T-cell (primary cell): ENCODE results near the gene TTC7B. TPM values are rescaled to one million over a fixed set of nuclear protein-coding genes. Genes with fewer than 3 reads are reported as not detected.

Source experiments
- ATAC-seq, 4 experiments: fragments of 200-7000 bp in 3 of 4; fragments of 150-1000 bp in 1 of 4; cut with Tn5 transposase; replicated peaks in 1 of 4; 1 replicate in 3 of 4; 2 replicates in 1 of 4; pipeline ENCODE4 v1.10.0; 2021; ENCODE audit warnings: moderate library complexity in 3 of 4, mild to moderate bottlenecking in 2 of 4, moderate number of reproducible peaks in 1 of 4
- CTCF ChIA-PET, 2 donors: fragments of 300-600 bp; sonication (Branson Sonifier 250); formaldehyde crosslinking; loops; one replicate each; lab custom pipeline; 2022; ENCODE audit warnings: antibody characterized with exemption in 2 of 2; lab: Charles Lee
- POLR2A ChIA-PET, 2 donors: fragments of 300-600 bp; sonication (Branson Sonifier 250); formaldehyde crosslinking; loops; one replicate each; lab custom pipeline; 2022; ENCODE audit warnings: antibody characterized with exemption in 2 of 2; lab: Charles Lee
- DNase-seq, 35 experiments: peaks; one replicate each; pipeline versions ENCODE4 v3.0.0 to v3.0.0-alpha.2; 2013 to 2023
- H3K27ac ChIP-seq: one replicate; pipeline ENCODE4 v1.5.1; 2013; ENCODE audit warnings: low read length
- H3K27me3 ChIP-seq, 2 experiments: replicated peaks in 1 of 2; 1 replicate in 1 of 2; 2 replicates in 1 of 2; pipeline versions ENCODE4 v1.6.1 to v1.7.0; 2013; ENCODE audit warnings: low read length in 1 of 2, mixed read lengths in 1 of 2; ENCODE audit not compliant: control insufficient read depth in 2 of 2, insufficient read depth in 2 of 2; ENCODE audit errors: extremely low read depth in 1 of 2
- H3K36me3 ChIP-seq, 2 donors: 1 replicate in 1 of 2; 2 replicates in 1 of 2; pipeline versions ENCODE4 v1.6.1 to v1.7.0; 2013; ENCODE audit warnings: low read length in 1 of 2; ENCODE audit not compliant: control insufficient read depth in 2 of 2, insufficient read depth in 1 of 2; ENCODE audit errors: extremely low read depth in 1 of 2
- H3K4me1 ChIP-seq, 2 experiments: 1 replicate in 1 of 2; 2 replicates in 1 of 2; pipeline versions ENCODE4 v1.6.1 to v1.7.0; 2013; ENCODE audit warnings: low read length in 2 of 2, mixed read lengths in 1 of 2; ENCODE audit not compliant: insufficient read depth in 2 of 2, control insufficient read depth in 1 of 2; ENCODE audit errors: extremely low read depth in 1 of 2
- H3K4me3 ChIP-seq, 2 donors: 1 replicate in 1 of 2; 2 replicates in 1 of 2; pipeline versions ENCODE4 v1.5.1 to v1.7.0; 2013; ENCODE audit warnings: mild to moderate bottlenecking in 2 of 2, low read length in 1 of 2, moderate library complexity in 1 of 2; ENCODE audit not compliant: control insufficient read depth in 1 of 2; ENCODE audit errors: extremely low read depth in 1 of 2
- H3K9me3 ChIP-seq: 2 replicates; pipeline ENCODE4 v1.7.0; 2013
- H3K27ac Mint-ChIP-seq, 2 donors: one replicate each; pipeline ENCODE4 v1.8.0; 2020 to 2021; ENCODE audit warnings: mild to moderate bottlenecking in 2 of 2, mixed read lengths in 2 of 2
- H3K27me3 Mint-ChIP-seq, 2 donors: one replicate each; pipeline ENCODE4 v1.8.0; 2021 to 2022; ENCODE audit warnings: mixed read lengths in 2 of 2
- H3K36me3 Mint-ChIP-seq: one replicate; pipeline ENCODE4 v1.8.0; 2021; ENCODE audit warnings: mixed read lengths
- H3K4me1 Mint-ChIP-seq, 3 donors: one replicate each; pipeline ENCODE4 v1.8.0; 2020 to 2022; ENCODE audit warnings: mixed read lengths in 3 of 3, mild to moderate bottlenecking in 1 of 3
- H3K4me3 Mint-ChIP-seq, 3 donors: one replicate each; pipeline ENCODE4 v1.8.0; 2020 to 2022; ENCODE audit warnings: mild to moderate bottlenecking in 3 of 3, mixed read lengths in 3 of 3, moderate library complexity in 3 of 3
- H3K9me3 Mint-ChIP-seq, 3 donors: one replicate each; pipeline ENCODE4 v1.8.0; 2020 to 2022; ENCODE audit warnings: mixed read lengths in 3 of 3
- WGBS: methylation state at CpG from one replicate; pipeline ENCODE4 v1.1.5; 2013; ENCODE audit warnings: missing lambda C conversion rate; ENCODE audit not compliant: insufficient coverage; 5-methylcytosine and 5-hydroxymethylcytosine counted together
- total RNA-seq, 35 experiments: library from RNA in 6 of 35; stranded (reverse) in 6 of 35; fragments of 120-200 nt in 1 of 35; gene quantifications; one replicate each; pipeline versions ENCODE4 v1.2.1 to v1.2.4 and lab custom pipeline; 2013 to 2026

The TTC7B gene
- total RNA-seq, 5 donors from 2014 or later (not counting 1 experiment from before 2014, with no cell fraction given): 1.5 to 2.6 (median 1.7) TPM

- WGBS: 72% methylated on average over 13 of the region's 16 CpGs
- H3K27ac ChIP-seq: no peak overlapping the region
- CTCF ChIA-PET: interaction anchor here in 1 of 2 donors (0.7 kb wide), 1 partner anchor 12 kb away, joined by 4 read pairs; no protein-coding TSS in a partner anchor
These were observed 294.9 kb downstream of the TTC7B start for GRCh38 chr14:90521084-90521929.

GRCh38 chr14:90520326-90520725 is 295.9 kb downstream of the TTC7B start:
- H3K27me3 ChIP-seq: peaks cover 0 to 44% of the 10 kb centered on the region in 2 experiments
- Mint-ChIP-seq H3K27ac (no peak overlapping the region), H3K4me3 (no peak overlapping the region), H3K4me1 (no peaks in the 10 kb centered on the region), H3K27me3 (peaks cover 3 to 5% of the 10 kb centered on the region in 2 donors), H3K9me3 (no peaks in the 10 kb centered on the region), H3K36me3 (no peaks in the 10 kb centered on the region)
- H3K36me3 ChIP-seq: no peaks in the 10 kb centered on the region
- H3K9me3 ChIP-seq: no peaks in the 10 kb centered on the region
- no peak overlapping the region for H3K4me3 ChIP-seq
- ChIA-PET POLR2A (no interaction called here), CTCF (no interaction called here)
- no peak overlapping the region for H3K27ac ChIP-seq
- DNase-seq: no peak
- 88% methylated on average over 2 of the region's 5 CpGs for WGBS
- peaks cover 0 to 3% of the 10 kb centered on the region in 2 experiments for H3K4me1 ChIP-seq
- ATAC-seq: no peak

More at GRCh38 chr14:90521084-90521929, 294.9 kb downstream of the TTC7B start:
- POLR2A ChIA-PET: no interaction called here
- Mint-ChIP-seq H3K27me3 (peaks cover 3 to 5% of the 10 kb centered on the region in 2 donors), H3K9me3 (peaks cover 0 to 5% (median 0%) of the 10 kb centered on the region in 3 donors), H3K4me1 (no peaks in the 10 kb centered on the region), H3K27ac (no peak overlapping the region), H3K36me3 (no peaks in the 10 kb centered on the region), H3K4me3 (no peak overlapping the region)
- ATAC-seq (no peak), DNase-seq (no peak)
- H3K4me3 ChIP-seq: no peak overlapping the region
- peaks cover 0 to 44% of the 10 kb centered on the region in 2 experiments for H3K27me3 ChIP-seq
- peaks cover 0 to 3% of the 10 kb centered on the region in 2 experiments for H3K4me1 ChIP-seq
- H3K9me3 ChIP-seq: no peaks in the 10 kb centered on the region
- H3K36me3 ChIP-seq: no peaks in the 10 kb centered on the region

- WGBS: 81% methylated on average over 6 of the region's 10 CpGs
- Histone ChIP-seq H3K4me3 (no peak overlapping the region), H3K27ac (no peak overlapping the region), H3K27me3 (peaks cover 0 to 41% of the 10 kb centered on the region in 2 experiments), H3K36me3 (no peaks in the 10 kb centered on the region), H3K9me3 (no peaks in the 10 kb centered on the region), H3K4me1 (peaks cover 0 to 3% of the 10 kb centered on the region in 2 experiments)
- Mint-ChIP-seq H3K36me3 (no peaks in the 10 kb centered on the region), H3K4me3 (no peak overlapping the region), H3K9me3 (no peaks in the 10 kb centered on the region), H3K27ac (no peak overlapping the region), H3K4me1 (no peaks in the 10 kb centered on the region), H3K27me3 (peaks cover 0 to 5% of the 10 kb centered on the region in 2 donors)
- DNase-seq: no peak
- ChIA-PET POLR2A (no interaction called here), CTCF (no interaction called here)
- ATAC-seq: no peak
These were observed 296.8 kb downstream of the TTC7B start for GRCh38 chr14:90519262-90519920.

GRCh38 chr14:90518941-90519256 is 297.3 kb downstream of the TTC7B start:
- POLR2A ChIA-PET: interaction anchor here in 1 of 2 donors (0.6 kb wide), 1 partner anchor 109 kb away, joined by 3 read pairs; no protein-coding TSS in a partner anchor
- Histone ChIP-seq H3K36me3 (no peaks in the 10 kb centered on the region), H3K4me1 (peaks cover 0 to 3% of the 10 kb centered on the region in 2 experiments), H3K27me3 (peaks cover 0 to 36% of the 10 kb centered on the region in 2 experiments), H3K27ac (no peak overlapping the region), H3K4me3 (no peak overlapping the region), H3K9me3 (no peaks in the 10 kb centered on the region)
- Mint-ChIP-seq H3K9me3 (no peaks in the 10 kb centered on the region), H3K4me3 (no peak overlapping the region), H3K4me1 (no peaks in the 10 kb centered on the region), H3K27ac (no peak overlapping the region), H3K27me3 (peaks cover 0 to 5% of the 10 kb centered on the region in 2 donors), H3K36me3 (no peaks in the 10 kb centered on the region)
- ATAC-seq (peak; percentile 48 to 70 (median 58)), DNase-seq (peak in 30 of 35 experiments; percentile 11 to 69 (median 34))
- CTCF ChIA-PET: no interaction called here
- WGBS: 55% methylated on average over 3 of the region's 5 CpGs

- Histone ChIP-seq H3K4me3 (no peak overlapping the region), H3K36me3 (no peaks in the 10 kb centered on the region), H3K27ac (no peak overlapping the region), H3K4me1 (peaks cover 0 to 3% of the 10 kb centered on the region in 2 experiments), H3K9me3 (no peaks in the 10 kb centered on the region), H3K27me3 (peaks cover 0 to 34% of the 10 kb centered on the region in 2 experiments)
- WGBS: 93% methylated on average over 20 of the region's 25 CpGs
- Mint-ChIP-seq H3K36me3 (no peaks in the 10 kb centered on the region), H3K27me3 (peaks cover 0 to 5% of the 10 kb centered on the region in 2 donors), H3K4me3 (no peak overlapping the region), H3K27ac (no peak overlapping the region), H3K4me1 (no peaks in the 10 kb centered on the region), H3K9me3 (no peaks in the 10 kb centered on the region)
- CTCF ChIA-PET: interaction anchor here in 1 of 2 donors (0.7 kb wide), 1 partner anchor 148 kb away, joined by 3 read pairs; no protein-coding TSS in a partner anchor
- POLR2A ChIA-PET: interaction anchor here in 1 of 2 donors (0.6 kb wide), 1 partner anchor 109 kb away, joined by 3 read pairs; no protein-coding TSS in a partner anchor
- no peak for DNase-seq
- ATAC-seq: no peak
These were observed 297.9 kb downstream of the TTC7B start for GRCh38 chr14:90518069-90518940.
